Measurements from ENCODE around the gene RBM15. TPM values are rescaled to one million over a fixed set of nuclear protein-coding genes. Genes with fewer than 3 reads are reported as not detected.

RBM15 gene
- 10 to 100 TPM; 24.1 to 42.4 (median 31.4) TPM for total RNA-seq

GRCh38 chr1:110338886-110339406, at the start of gene RBM15:
Gene RBM15, plus strand, starts transcription at chr1:110339377. Its CDS starts 29 bp downstream, at chr1:110339406.
- TF ChIP-seq CTCF (IDR thresholded peaks at IDR 0.05; ENCODE audit: low read depth), result no peak

- no peak for TF ChIP-seq CTCF (IDR thresholded peaks at IDR 0.05; ENCODE audit: low read depth)
These were observed 47.7 kb upstream of the RBM15 start for GRCh38 chr1:110291241-110292030.

GRCh38 chr1:110292031-110292741, 47.0 kb upstream of the RBM15 start:
- TF ChIP-seq CTCF (IDR thresholded peaks at IDR 0.05; ENCODE audit: low read depth), result no peak

GRCh38 chr1:110293601-110294104, 45.5 kb upstream of the RBM15 start:
- TF ChIP-seq CTCF (IDR thresholded peaks at IDR 0.05; ENCODE audit: low read depth), result no peak

- no peak for TF ChIP-seq CTCF (IDR thresholded peaks at IDR 0.05; ENCODE audit: low read depth)
These were observed 44.9 kb upstream of the RBM15 start for GRCh38 chr1:110294308-110294707.

- no peak for TF ChIP-seq CTCF (IDR thresholded peaks at IDR 0.05; ENCODE audit: low read depth)
These were observed 40.2 kb upstream of the RBM15 start for GRCh38 chr1:110298991-110299390.
